ENCODE results near the gene RAB38.

RAB38 gene

DNA sequence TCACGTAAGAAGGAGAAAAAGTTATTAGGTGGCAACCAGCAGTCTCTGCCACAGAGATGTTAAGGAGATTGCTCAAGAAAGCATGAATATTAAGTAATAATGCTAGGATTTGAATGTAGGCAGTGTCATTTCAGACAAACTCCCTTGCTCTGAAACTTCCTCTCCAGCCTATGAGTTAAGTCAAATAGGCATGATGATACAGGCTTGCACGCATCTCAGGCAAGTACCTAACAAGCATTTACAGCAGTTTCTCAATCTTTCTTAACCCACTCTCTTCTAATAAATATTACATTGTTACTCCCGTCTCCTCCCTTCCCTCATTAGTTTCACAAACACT, 72.7 kb downstream of the RAB38 start:
- DNase-seq, result no peak

DNA sequence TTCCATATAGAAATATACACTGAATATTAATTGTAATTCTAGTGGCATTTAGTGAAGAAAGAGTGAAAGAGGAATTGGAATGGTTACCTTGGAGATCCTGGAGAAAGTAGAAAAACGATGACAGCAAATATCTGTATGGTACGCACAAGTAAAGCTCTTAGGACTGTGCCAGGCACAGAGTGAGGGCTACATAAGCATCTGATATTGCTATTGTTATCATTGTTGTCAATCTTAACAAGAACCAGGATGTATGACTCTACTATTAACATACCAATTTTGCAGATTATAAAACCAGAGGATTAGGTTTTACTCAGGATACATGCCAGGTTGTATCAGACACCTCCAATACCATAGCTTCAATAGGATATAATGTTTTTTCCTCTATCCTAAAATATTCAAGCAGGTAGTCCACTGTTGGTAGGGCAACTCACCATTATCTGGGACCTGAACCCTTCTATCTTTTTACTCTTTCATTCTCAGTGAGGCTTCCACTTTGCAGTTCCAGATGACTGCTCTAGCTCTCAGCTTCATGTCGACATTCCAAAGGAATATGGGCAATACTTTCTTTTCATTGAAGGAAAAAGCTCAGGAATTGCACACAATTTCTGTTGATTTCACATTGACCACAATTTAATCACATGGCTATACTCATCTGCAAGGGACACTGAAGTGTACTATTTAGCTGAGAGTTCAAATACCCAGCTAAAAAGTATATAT, 73.2 kb downstream of the RAB38 start:
- no peak for DNase-seq

DNA sequence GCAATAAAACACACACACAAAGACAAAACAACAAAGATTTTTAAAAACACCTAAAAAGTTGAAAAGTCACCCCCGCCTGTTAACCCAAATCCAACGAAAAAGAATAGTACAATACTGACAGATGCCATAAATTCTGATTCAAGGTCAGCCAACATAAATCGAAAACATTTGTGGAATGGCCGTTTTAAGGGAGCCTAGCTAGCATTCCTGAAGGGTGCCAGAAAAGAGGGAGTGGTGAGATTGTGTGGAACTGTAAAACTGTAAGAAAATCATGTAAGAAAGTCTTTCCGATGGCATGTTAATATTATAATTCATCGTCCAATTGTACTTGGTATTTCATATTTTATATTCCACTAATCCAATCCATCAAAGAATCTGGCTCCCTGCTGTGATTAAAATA, 75.1 kb downstream of the RAB38 start:
- no peak for DNase-seq

DNA sequence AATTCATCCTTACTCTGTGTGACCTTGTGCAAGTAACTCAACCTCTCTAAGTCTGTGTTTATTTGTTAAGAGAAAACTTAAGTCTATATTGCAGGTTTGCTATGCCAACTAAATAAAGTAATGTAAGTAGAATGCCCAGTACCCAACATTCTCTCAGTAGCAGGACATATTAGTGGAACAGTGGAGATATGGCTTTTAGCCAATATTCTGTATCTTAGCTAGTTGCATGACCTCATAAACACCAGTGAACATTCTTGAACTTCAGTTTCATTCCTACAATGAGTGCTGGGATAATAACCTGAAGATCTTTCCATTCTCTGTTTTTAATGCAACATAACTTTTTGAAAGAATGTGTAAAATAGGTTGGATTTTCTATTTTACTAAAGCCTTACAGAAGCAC, 77.0 kb downstream of the RAB38 start:
- DNase-seq, result no peak

DNA sequence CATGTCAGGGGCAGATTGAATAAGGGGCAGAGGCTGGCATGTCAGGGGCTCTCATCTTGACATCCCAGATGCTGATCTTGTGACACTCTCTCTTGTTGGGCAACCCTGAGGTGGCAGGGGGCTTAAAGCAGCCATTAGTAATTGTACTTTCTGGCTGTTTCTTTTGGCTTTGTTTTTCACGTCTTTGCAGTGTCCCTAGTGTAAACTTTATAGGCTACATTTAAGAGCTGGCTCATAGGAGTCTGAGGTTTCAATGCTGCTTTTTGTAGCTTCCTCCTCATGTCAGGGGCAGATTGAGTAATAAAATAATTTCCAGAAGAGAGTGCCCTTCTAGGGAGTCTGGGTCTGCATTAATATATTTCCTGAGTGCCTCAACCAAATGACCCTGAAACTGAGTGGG, 86.1 kb downstream of the RAB38 start:
- DNase-seq, result no peak

DNA sequence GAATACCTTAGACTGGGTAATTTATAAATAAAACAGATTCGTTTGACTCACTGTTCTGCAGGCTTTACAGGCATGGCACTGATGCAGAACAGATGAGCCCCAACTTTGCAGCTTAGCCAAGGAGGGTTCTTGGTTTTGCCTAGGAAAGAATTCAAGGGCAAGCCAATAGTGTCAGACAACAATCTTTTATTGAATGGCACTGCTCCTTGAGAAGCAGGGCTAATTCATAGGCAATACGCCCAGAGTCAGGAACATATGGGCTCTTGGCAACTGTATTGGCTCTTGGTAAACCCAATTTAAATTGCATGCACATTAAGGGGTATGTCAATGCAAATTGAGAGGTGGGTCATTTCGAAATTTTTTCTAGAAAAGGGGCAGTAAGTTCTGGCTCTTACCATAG, 87.9 kb downstream of the RAB38 start:
- DNase-seq, result no peak

DNA sequence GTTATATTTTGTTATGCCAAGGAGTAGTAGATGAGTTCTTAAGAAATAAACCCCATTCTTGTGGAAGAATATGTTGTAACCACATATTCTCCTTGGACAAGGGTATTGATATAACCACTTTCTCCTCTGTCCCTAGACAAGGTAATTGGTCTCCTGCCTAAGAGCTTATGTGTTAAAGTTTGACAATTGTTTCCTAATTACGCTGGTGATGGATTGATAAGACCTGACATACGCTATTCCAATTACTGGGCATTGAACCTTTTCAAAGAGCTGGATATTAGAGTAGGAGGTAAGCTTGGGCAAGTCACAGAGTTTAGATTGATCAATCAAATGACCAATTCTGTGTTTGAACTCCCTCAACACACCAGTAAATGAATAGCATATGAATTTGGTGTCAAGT, 88.9 kb downstream of the RAB38 start:
- DNase-seq, result no peak

DNA sequence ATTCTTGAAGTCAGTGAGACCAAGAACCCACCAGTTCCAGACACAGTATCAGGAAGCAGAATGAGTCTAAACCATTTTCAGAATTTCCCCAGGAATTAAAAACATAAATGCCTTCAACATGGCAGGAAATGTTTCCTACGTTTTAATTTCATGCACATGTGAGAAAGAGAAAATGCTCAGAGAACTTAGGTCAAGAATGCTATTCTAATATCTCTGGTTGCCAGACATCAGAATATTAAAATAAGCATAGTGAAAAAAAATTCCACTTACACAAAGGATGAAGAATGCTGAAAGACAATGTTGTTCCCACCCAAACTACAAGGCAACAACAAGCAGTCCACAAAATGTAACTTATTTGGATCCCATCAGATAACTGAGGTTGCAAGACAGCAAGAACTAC, 104.8 kb downstream of the RAB38 start:
- no peak for DNase-seq

DNA sequence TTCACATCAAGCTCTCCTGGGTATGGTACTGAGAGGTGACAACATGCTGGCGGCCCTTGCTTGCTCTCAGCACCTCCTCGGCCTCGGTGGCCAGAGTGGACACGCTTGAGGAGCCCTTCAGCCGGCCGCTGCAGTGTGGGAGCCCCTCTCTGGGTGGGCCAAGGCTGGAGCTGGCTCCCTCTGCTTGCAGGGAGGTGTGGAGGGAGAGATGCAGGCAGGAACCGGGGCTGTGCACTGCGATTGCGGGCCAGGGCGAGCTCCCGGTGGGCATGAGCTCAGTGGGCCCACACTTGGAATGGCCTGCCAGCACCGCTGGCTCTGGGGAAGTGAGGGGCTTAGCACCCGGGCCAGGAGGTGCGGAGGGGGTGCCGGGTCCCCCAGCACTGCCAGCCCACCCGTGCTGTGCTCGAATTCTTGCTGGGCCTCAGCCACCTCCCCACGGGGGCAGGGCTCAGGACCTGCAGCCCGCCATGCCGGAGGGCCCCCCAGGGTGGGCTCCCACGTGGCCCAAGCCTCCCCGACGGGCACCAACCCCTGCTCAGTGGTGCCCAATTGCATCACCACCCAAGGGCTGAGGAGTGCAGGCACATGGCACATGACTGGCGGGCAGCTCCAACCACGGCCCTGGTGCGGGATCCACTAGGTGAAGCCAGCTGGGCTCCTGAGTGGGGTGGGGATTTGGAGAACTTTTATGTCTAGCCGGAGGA, 106.2 kb downstream of the RAB38 start:
- no peak for DNase-seq

DNA sequence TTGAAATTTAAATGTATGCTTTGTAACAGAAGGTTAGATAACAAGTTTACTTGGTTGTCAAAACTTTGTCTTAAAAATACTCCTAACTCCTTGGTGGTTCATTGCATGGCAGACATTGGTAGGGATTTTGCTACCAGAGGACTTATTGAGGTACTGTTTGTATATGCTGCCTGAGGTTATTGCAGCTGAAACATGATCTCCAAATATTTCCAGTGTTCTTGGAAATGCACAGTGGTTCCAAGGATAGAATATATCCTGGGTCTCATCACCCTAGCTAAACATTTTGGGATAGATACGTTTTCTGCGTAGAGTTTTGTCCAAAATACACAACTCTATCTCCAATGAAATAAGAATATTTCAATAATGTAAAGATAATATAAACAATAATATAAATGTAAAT, 109.2 kb downstream of the RAB38 start:
- DNase-seq, result no peak

DNA sequence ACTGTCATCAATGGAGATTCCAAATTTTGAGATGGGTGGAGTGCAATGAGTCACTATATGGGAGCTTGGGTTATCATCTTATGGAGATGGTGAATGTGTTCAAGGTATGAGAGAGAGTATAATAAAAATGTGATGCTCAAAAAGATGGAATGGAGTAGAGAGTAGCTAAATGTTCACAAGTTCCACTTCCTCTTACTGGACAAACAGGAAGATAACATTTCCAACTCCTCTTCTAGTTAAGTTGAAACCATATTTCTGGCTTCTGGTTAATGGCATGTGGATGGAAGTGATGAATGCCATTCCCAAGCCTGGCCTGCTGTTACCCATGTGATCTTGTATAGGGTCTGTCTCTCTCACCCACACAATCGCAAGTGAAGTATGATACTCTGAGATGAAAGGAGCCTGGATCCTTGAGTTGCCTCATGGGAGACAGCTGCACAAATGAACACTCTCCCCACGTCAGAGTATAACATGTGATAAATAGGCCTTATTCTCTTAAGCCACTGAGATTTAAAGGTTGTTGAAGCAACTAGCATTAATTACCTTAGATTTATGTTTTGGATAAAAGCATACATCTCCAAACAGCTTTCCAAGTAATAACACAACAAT, 111.0 kb downstream of the RAB38 start:
- DNase-seq, result no peak
